ENCODE data around the gene AP1M2. TPM values are rescaled to one million over a fixed set of nuclear protein-coding genes. Genes with fewer than 3 reads are reported as not detected.
A peak's percentile ranks its signal among the peaks of the same experiment; 100 is the strongest.
"Not testable (repeated sequence)": the region's sequence is repeated elsewhere in the genome, so short reads cannot be mapped to it uniquely, and the experiment has no call there.

The AP1M2 gene
- polyA plus RNA-seq, 4 donors = 43.0 to 56.7 (median 47.6) TPM

DNA sequence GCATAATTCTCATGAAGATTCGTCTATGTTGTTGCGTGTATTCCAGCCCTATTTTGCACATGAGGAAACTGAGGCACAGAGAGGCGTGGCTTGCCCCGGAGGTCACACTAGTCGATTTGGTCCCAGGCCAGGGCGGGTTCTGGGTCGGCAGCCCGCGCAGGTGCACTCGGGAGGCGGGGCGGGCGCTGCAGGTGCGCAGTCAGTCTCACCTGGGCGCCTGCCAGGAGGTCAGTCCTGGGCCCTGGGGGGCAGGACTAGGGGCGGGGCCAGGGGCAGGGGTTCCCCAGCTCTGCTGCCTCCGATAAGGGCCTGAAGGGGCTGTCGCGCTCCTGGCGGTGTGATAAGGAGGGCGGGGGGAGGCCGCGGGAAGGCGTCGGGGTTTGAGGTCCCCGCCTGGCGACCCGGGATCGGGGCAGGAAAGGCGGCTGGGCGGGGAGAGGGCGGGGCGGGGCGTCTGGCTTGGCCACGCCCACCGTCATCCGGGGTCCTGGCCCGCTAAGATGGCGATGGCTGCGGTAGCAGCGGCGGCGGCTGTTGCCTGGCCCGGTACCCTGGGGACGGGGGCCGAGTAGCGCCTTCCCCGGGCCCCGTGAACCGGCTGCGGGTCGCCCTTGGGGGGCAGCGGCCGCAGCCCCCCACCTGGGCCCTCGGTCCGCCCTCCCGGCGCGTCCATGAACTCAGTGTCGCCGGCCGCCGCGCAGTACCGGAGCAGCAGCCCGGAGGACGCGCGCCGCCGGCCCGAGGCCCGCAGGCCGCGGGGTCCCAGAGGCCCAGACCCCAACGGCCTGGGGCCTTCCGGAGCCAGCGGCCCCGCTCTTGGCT is 43.5 kb downstream of the AP1M2 start, which contains the start of gene ATG4D:
ATG4D (plus strand) TSS at position 485 of the 822 bp plus-strand sequence; CDS start at position 672, 187 bp downstream.
- DNase-seq (ENCODE audit: low read depth in 4 of 4, low spot score in 3 of 4) = peak in 2 of 4 donors; percentile 43 to 52

DNA sequence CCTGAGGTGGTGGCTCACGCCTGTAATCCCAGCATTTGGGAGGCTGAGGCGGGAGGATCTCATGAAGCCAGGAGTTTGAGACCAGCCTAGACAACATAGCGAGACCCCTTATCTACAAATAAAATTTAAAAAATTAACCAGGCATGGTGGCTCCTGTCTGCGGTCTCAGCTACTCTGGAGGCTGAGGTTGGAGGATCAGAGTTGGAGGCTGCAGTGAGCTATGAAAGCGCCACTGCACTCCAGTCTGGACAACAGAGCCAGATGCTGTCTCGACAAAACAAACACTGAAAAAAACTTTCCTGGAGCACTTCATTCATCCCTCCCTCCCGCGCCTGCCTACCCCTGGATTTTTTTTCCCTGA is 44.1 kb downstream of the AP1M2 start:
- DNase-seq (ENCODE audit: low read depth in 4 of 4, low spot score in 3 of 4) = no peak

DNA sequence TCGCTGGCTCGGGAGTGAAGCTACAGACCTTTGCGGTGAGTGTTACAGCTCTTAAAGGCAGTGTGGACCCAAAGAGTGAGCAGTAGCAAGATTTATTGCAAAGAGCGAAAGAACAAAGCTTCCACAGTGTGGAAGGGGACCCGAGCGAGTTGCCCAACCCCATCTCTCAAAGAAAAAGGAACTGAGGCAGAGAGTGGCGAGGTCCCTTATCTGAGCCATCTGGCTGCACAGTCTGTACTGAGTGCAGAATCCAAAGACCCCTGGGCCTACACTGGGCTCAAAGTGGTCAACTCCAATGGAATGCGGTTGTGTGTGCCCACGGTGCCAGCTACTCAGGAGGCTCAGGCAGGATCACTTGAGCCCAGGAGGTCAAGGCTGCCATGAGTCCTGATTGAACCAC is 48.1 kb downstream of the AP1M2 start:
- not testable (repeated sequence) for DNase-seq (ENCODE audit: low read depth in 4 of 4, low spot score in 3 of 4)

- DNase-seq (ENCODE audit: low read depth in 4 of 4, low spot score in 3 of 4) = no peak
Observed at GRCh38 chr19:10538204-10538983, 48.7 kb downstream of the AP1M2 start.

- DNase-seq (ENCODE audit: low read depth in 4 of 4, low spot score in 3 of 4) = no peak
Observed at GRCh38 chr19:10537668-10538067, 49.4 kb downstream of the AP1M2 start.

GRCh38 chr19:10535613-10536012 is 51.5 kb downstream of the AP1M2 start:
- DNase-seq (ENCODE audit: low read depth in 4 of 4, low spot score in 3 of 4) = no peak

- DNase-seq (ENCODE audit: low read depth in 4 of 4, low spot score in 3 of 4) = no peak
Observed at GRCh38 chr19:10533646-10534386, 53.3 kb downstream of the AP1M2 start.

DNA sequence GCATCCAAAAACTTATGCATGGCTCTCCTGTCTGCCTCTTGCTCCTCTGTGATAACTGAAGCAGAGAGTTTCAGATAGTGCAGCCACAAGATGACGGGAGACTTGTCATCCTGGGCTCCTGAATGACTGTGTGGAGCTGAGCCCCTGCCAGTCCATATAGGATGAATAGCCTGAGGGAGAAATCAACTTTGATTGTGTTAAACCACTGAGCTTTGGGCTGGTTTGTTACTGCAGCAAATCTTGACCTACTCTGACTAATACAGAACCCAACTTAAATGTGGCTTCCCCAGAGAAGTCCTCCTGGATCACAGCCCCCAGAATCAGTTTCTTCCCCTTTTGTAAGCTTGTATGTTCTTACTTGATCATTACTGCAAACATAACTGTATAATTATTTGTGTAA is 54.7 kb downstream of the AP1M2 start:
- DNase-seq (ENCODE audit: low read depth in 4 of 4, low spot score in 3 of 4) = no peak

DNA sequence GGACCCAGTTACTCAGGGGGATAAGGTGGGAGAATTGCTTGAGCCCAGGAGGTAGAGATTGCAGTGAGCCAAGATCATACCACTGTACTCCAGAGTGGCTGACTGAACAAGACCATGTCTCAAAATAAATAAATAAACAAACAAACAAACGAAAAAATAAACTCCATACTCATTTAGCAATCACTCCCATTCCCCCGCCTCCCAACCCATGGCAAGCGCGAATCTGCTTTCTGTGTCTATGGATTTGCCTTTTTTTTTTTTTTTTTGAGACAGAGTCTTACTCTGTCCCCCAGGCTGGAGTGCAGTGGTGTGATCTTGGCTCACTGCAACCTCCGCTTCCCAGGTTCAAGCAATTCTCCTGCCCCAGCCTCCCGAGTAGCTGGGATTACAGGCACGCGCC is 60.2 kb downstream of the AP1M2 start:
- not testable (repeated sequence) for DNase-seq (ENCODE audit: low read depth in 4 of 4, low spot score in 3 of 4)

DNA sequence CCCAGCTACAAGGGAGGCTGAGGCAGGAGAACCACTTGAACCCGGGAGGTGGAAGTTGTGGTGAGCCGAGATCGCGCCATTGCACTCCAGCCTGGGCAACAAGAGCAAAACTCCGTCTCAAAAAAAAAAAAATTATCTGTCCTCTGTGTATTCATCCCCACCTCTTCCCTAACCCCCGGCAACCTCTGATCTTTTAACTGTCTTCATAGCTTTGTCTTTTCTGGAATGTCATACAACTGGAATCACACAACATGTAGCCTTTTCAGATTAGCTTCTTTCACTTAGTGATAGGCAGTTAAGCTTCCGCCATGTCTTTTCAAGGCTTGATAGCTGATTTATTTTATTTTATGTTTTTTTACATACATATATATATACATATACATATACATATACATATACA is 61.5 kb downstream of the AP1M2 start:
- DNase-seq (ENCODE audit: low read depth in 4 of 4, low spot score in 3 of 4) = no peak

- DNase-seq (ENCODE audit: low read depth in 4 of 4, low spot score in 3 of 4) = no peak
Observed at GRCh38 chr19:10523135-10523636, 63.9 kb downstream of the AP1M2 start.

Other genes starting within 250 kb of the AP1M2 start
- 10 to 100 TPM in 1 of 4 donors, 1 to 10 TPM in 3; 7.8 to 11.3 (median 8.9) TPM for gene ICAM3, start 247.7 kb downstream of the AP1M2 start, polyA plus RNA-seq (ENCODE audit: insufficient read length in 4 of 4)
- gene TYK2, start 206.7 kb downstream of the AP1M2 start, polyA plus RNA-seq (ENCODE audit: insufficient read length in 4 of 4) = 100 to 1,000 TPM; 103 to 130 (median 109) TPM
- 100 to 1,000 TPM; 135 to 170 (median 137) TPM for gene CDC37, start 183.8 kb downstream of the AP1M2 start, polyA plus RNA-seq (ENCODE audit: insufficient read length in 4 of 4)
- 1 to 10 TPM; 1.7 to 3.4 (median 2.7) TPM for gene PDE4A, start 166.8 kb downstream of the AP1M2 start, polyA plus RNA-seq (ENCODE audit: insufficient read length in 4 of 4)
- 10 to 100 TPM; 70.0 to 86.6 (median 79.0) TPM for gene KEAP1, start 84.0 kb downstream of the AP1M2 start, polyA plus RNA-seq (ENCODE audit: insufficient read length in 4 of 4)
- gene S1PR5, start 69.9 kb downstream of the AP1M2 start, polyA plus RNA-seq (ENCODE audit: insufficient read length in 4 of 4) = 1 to 10 TPM; 1.6 to 2.0 (median 1.6) TPM
- 10 to 100 TPM; 30.2 to 39.2 (median 35.0) TPM for gene ATG4D, start 43.4 kb downstream of the AP1M2 start, polyA plus RNA-seq (ENCODE audit: insufficient read length in 4 of 4)
- 10 to 100 TPM; 30.9 to 35.5 (median 32.4) TPM for gene KRI1, start 21.3 kb downstream of the AP1M2 start, polyA plus RNA-seq (ENCODE audit: insufficient read length in 4 of 4)
- 10 to 100 TPM; 10.7 to 12.3 (median 11.8) TPM for gene CDKN2D, start 18.3 kb downstream of the AP1M2 start, polyA plus RNA-seq (ENCODE audit: insufficient read length in 4 of 4)
- 100 to 1,000 TPM; 200 to 221 (median 213) TPM for gene SLC44A2, start 38.2 kb upstream of the AP1M2 start, polyA plus RNA-seq (ENCODE audit: insufficient read length in 4 of 4)
- gene ILF3, start 67.0 kb upstream of the AP1M2 start, polyA plus RNA-seq (ENCODE audit: insufficient read length in 4 of 4) = 100 to 1,000 TPM; 275 to 291 (median 278) TPM
- 10 to 100 TPM; 42.4 to 67.3 (median 46.2) TPM for gene QTRT1, start 114.1 kb upstream of the AP1M2 start, polyA plus RNA-seq (ENCODE audit: insufficient read length in 4 of 4)
- gene DNM2, start 130.8 kb upstream of the AP1M2 start, polyA plus RNA-seq (ENCODE audit: insufficient read length in 4 of 4) = 100 to 1,000 TPM; 130 to 145 (median 136) TPM
- 10 to 100 TPM; 42.8 to 73.6 (median 52.2) TPM for gene TMED1, start 248.9 kb upstream of the AP1M2 start, polyA plus RNA-seq (ENCODE audit: insufficient read length in 4 of 4)